IMR-90 (cell line): ENCODE results near the gene XCR1. TPM values are rescaled to one million over a fixed set of nuclear protein-coding genes. Genes with fewer than 3 reads are reported as not detected.

ENCODE experiments used
- ATAC-seq: fragments of 200-7000 bp; cut with Tn5 transposase; 2 replicates; pipeline ENCODE4 v1.9.1; 2020; ENCODE audit warnings: low read depth, mild to moderate bottlenecking, moderate library complexity
- BruUV-seq: library from RNA; stranded (reverse); fragments of 400-500 nt; replicated peaks from 2 replicates; lab custom pipeline; 2021; lab: Mats Ljungman, UMichigan
- CTCF ChIA-PET: fragments of 300-600 bp; formaldehyde crosslinking; extraction: SDS; loops from one replicate; lab custom pipeline; 2021; ENCODE audit warnings: antibody characterized with exemption; lab: Yijun Ruan, JAX
- POLR2A ChIA-PET: fragments of 300-600 bp; sonication (Branson Sonifier 250); formaldehyde crosslinking; loops from one replicate; lab custom pipeline; 2022; ENCODE audit warnings: antibody characterized with exemption; ENCODE audit not compliant: unreplicated experiment; lab: Charles Lee
- DNase-seq: peaks from one replicate; pipeline ENCODE4 v3.0.0; 2013
- H2AFZ ChIP-seq: replicated peaks from 2 replicates; pipeline ENCODE3; 2013; ENCODE audit warnings: low read length, mild to moderate bottlenecking; ENCODE audit not compliant: poor library complexity
- H2AK5ac ChIP-seq: 2 replicates; pipeline ENCODE4 v1.6.1; 2013; ENCODE audit warnings: low read depth, low read length, inconsistent platforms
- H2AK9ac ChIP-seq: replicated peaks from 2 replicates; pipeline ENCODE3; 2013; ENCODE audit warnings: mild to moderate bottlenecking, low read depth, low read length, moderate library complexity; ENCODE audit not compliant: poor library complexity
- H2BK120ac ChIP-seq: 2 replicates; pipeline ENCODE4 v1.6.1; 2013; ENCODE audit warnings: low read depth, low read length, inconsistent platforms
- H2BK15ac ChIP-seq: 3 replicates; pipeline ENCODE4 v1.6.1; 2013; ENCODE audit warnings: low read depth, low read length, inconsistent platforms
- H2BK20ac ChIP-seq: 2 replicates; pipeline ENCODE4 v1.6.1; 2013; ENCODE audit warnings: low read depth, mild to moderate bottlenecking, inconsistent platforms, low read length, moderate library complexity
- H2BK5ac ChIP-seq: 2 replicates; pipeline ENCODE4 v1.6.1; 2013; ENCODE audit warnings: mild to moderate bottlenecking, low read depth, low read length, inconsistent platforms; ENCODE audit not compliant: poor library complexity, severe bottlenecking
- H3K14ac ChIP-seq: replicated peaks from 2 replicates; pipeline ENCODE4 v1.6.1; 2013; ENCODE audit warnings: low read depth, low read length, inconsistent platforms
- H3K18ac ChIP-seq: 2 replicates; pipeline ENCODE4 v1.6.1; 2013; ENCODE audit warnings: low read depth, low read length, control low read depth
- H3K23ac ChIP-seq: 2 replicates; pipeline ENCODE4 v1.6.1; 2013; ENCODE audit warnings: low read depth, low read length, inconsistent platforms
- H3K27ac ChIP-seq: 2 replicates; pipeline ENCODE4 v1.5.1; 2013; ENCODE audit warnings: mild to moderate bottlenecking, control low read depth, low read length; ENCODE audit not compliant: insufficient read depth
- H3K27me3 ChIP-seq: 2 replicates; pipeline ENCODE4 v1.6.1; 2013; ENCODE audit warnings: low read length; ENCODE audit not compliant: control insufficient read depth, insufficient read depth
- H3K36me3 ChIP-seq: 2 replicates; pipeline ENCODE4 v1.6.1; 2013; ENCODE audit warnings: low read length, mixed read lengths; ENCODE audit not compliant: control insufficient read depth, insufficient read depth
- H3K4ac ChIP-seq: 2 replicates; pipeline ENCODE4 v1.6.1; 2013; ENCODE audit warnings: low read depth, low read length, inconsistent platforms
- H3K4me1 ChIP-seq: 2 replicates; pipeline ENCODE4 v1.6.1; 2013; ENCODE audit warnings: low read length, mixed read lengths; ENCODE audit not compliant: control insufficient read depth, insufficient read depth
- H3K4me2 ChIP-seq: 2 replicates; pipeline ENCODE4 v1.6.1; 2013; ENCODE audit warnings: low read depth, mild to moderate bottlenecking, control low read depth, low read length, moderate library complexity
- H3K4me3 ChIP-seq: 2 replicates; pipeline ENCODE4 v1.5.1; 2013; ENCODE audit warnings: low read depth, mild to moderate bottlenecking, control low read depth, low read length, moderate library complexity; ENCODE audit not compliant: insufficient read depth
- H3K56ac ChIP-seq: 2 replicates; pipeline ENCODE4 v1.6.1; 2013; ENCODE audit warnings: low read length, inconsistent platforms; ENCODE audit not compliant: insufficient read depth; ENCODE audit errors: extremely low read depth
- H3K79me1 ChIP-seq, 2 experiments: 2 replicates each; pipeline ENCODE4 v1.6.1; 2013; ENCODE audit warnings: low read length in 2 of 2, inconsistent platforms in 1 of 2, low read depth in 1 of 2
- H3K9ac ChIP-seq: 2 replicates; pipeline ENCODE4 v1.6.1; 2013; ENCODE audit warnings: low read depth, low read length, control low read depth
- H3K9me1 ChIP-seq: 2 replicates; pipeline ENCODE4 v1.6.1; 2013; ENCODE audit warnings: low read length, inconsistent platforms; ENCODE audit not compliant: insufficient read depth
- H3K9me3 ChIP-seq: 2 replicates; pipeline ENCODE4 v1.6.1; 2013; ENCODE audit warnings: low read length; ENCODE audit not compliant: control insufficient read depth, insufficient read depth
- H4K20me1 ChIP-seq: 2 replicates; pipeline ENCODE4 v1.6.1; 2013; ENCODE audit warnings: low read length, inconsistent platforms; ENCODE audit not compliant: insufficient read depth
- H4K5ac ChIP-seq: 2 replicates; pipeline ENCODE4 v1.6.1; 2013; ENCODE audit warnings: mild to moderate bottlenecking, low read depth, low read length, control low read depth
- H4K8ac ChIP-seq, 2 experiments: 2 replicates each; pipeline ENCODE4 v1.6.1; 2013; ENCODE audit warnings: low read depth in 2 of 2, low read length in 2 of 2, control low read depth in 1 of 2, inconsistent platforms in 1 of 2
- H4K91ac ChIP-seq: 2 replicates; pipeline ENCODE4 v1.6.1; 2013; ENCODE audit warnings: low read depth, low read length, inconsistent platforms; ENCODE audit not compliant: insufficient read depth
- CEBPB ChIP-seq: IDR thresholded peaks from 2 replicates; pipeline ENCODE4 v1.6.1; 2012; ENCODE audit warnings: low read depth, low read length, improper control_type of control experiment
- WGBS, 2 experiments: methylation state at CpG; one replicate each; pipeline versions ENCODE4 v1.1.5 to v1.1.7; 2013; ENCODE audit warnings: missing lambda C conversion rate in 2 of 2; ENCODE audit not compliant: insufficient read length in 1 of 2; ENCODE audit errors: extremely low coverage in 2 of 2; 5-methylcytosine and 5-hydroxymethylcytosine counted together
- dilution Hi-C: fragments of 300-500 bp; cut with HindIII; formaldehyde crosslinking; loops from one replicate; pipeline ENCODE4 v1.14.3; 2018; ENCODE audit warnings: low sequenced_read_pairs; ENCODE audit not compliant: unreplicated experiment
- in situ Hi-C: fragments of 300-500 bp; cut with MboI; formaldehyde crosslinking; loops from 3 replicates; pipeline ENCODE4 v1.14.3; 2019; ENCODE audit warnings: low sequenced_read_pairs, inconsistent platforms, mixed read lengths
- intact Hi-C: fragments of 100-400 bp; cut with micrococcal nuclease; formaldehyde crosslinking; loops from 2 replicates; pipeline ENCODE4 v1.10.0; 2022
- polyA plus RNA-seq, 3 experiments: library from polyadenylated mRNA; depleted of rRNA; stranded (reverse); fragments of >200 nt; gene quantifications; 2 replicates each; pipeline ENCODE4 v1.2.3, GENCODE V29; 2012; ENCODE audit warnings: low replicate concordance in 1 of 3
- total RNA-seq: library from RNA; depleted of rRNA; stranded (reverse); fragments of >200 nt; gene quantifications from 2 replicates; pipeline ENCODE4 v1.2.3, GENCODE V29; 2012

Gene XCR1
- total and polyA plus RNA-seq, 2 of the 4 experiments (the other 2 are of a cell fraction): not detected

GRCh38 chr3:45994419-45995235, 32.7 kb downstream of the XCR1 start:
- 10% methylated on average over 2 of the region's 16 CpGs; no CpG with 5 or more reads in 1 of the 2 experiments for WGBS, 2 experiments
- no peak for TF ChIP-seq CEBPB
- H3K4me3 ChIP-seq: peak overlapping the region; percentile 77
- H3K9ac ChIP-seq: peak overlapping the region; percentile 69
- peaks cover 11% of the 10 kb centered on the region for H3K4me1 ChIP-seq
- peak overlapping the region; percentile 96 for H2AK9ac ChIP-seq
- peak overlapping the region; percentile 18 for H3K18ac ChIP-seq
- DNase-seq (no peak), ATAC-seq (peak; percentile 5; the same call in 1 of the 2 replicates)
- H4K8ac ChIP-seq: peak overlapping the region; percentile 84 to 88; a peak in 2 of 4 replicates
- H3K23ac ChIP-seq: peak overlapping the region; percentile 71
- peak overlapping the region; percentile 28 for H2BK5ac ChIP-seq
- peak overlapping the region; percentile 67; the same call in 1 of the 2 replicates for H3K56ac ChIP-seq
- H3K4me2 ChIP-seq: peak overlapping the region; percentile 100
- ChIA-PET CTCF (interaction anchor here (0.6 to 1.0 kb wide), 2 partner anchors 56 to 338 kb away, joined by 3 read pairs; no protein-coding TSS in a partner anchor), POLR2A (no interaction called here)
- H4K5ac ChIP-seq: peak overlapping the region; percentile 95
- H3K4ac ChIP-seq: peak overlapping the region; percentile 92
- H2AFZ ChIP-seq: peak overlapping the region; percentile 98
- in situ Hi-C loops (no loop called here), dilution Hi-C loops (no loop called here), intact Hi-C loops (no loop called here)
- no TSS peak for BruUV-seq
- no peaks in the 10 kb centered on the region for H4K20me1 ChIP-seq
- H3K9me3 ChIP-seq: no peaks in the 10 kb centered on the region
- H3K9me1 ChIP-seq: peaks cover 26% of the 10 kb centered on the region
- peak overlapping the region; percentile 65; the same call in 2 of the 3 replicates for H2BK15ac ChIP-seq
- no peaks in the 10 kb centered on the region for H3K27me3 ChIP-seq
- H2BK120ac ChIP-seq: peak overlapping the region; percentile 93
- H3K36me3 ChIP-seq: no peaks in the 10 kb centered on the region
- H4K91ac ChIP-seq: peak overlapping the region; percentile 63; the same call in 1 of the 2 replicates
- H2BK20ac ChIP-seq: peak overlapping the region; percentile 16
- H3K79me1 ChIP-seq: peaks cover 11 to 55% of the 10 kb centered on the region in 2 experiments
- peak overlapping the region; percentile 59 for H3K27ac ChIP-seq
- H2AK5ac ChIP-seq: peak overlapping the region; percentile 51
- peak overlapping the region; percentile 58 for H3K14ac ChIP-seq
